Measurements from ENCODE around the gene ARID3C. TPM values are rescaled to one million over a fixed set of nuclear protein-coding genes. Genes with fewer than 3 reads are reported as not detected.

The ARID3C gene
- total and polyA plus RNA-seq, 3 donors from 2014 or later = 0.31 to 0.45 (median 0.37) TPM

DNA sequence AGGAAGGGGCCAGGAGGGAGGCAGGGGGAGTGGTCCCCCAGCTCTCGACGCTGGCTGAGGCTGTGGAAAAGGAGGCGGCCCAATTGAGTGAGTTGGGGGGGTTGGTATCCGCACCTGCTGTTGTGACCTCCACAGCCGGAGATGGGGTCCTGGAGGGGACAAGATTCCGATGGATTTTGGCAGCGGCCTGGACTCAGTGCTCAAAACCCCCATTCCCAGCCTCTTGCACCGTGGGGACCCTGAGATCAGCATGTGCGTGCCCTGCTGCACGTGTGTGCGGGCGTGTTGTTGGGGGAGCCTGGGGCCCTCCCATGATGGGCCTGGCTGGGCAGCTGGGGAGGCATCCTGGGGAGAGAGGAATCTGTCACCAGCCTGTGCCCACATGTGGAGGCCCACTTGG is 54.3 kb downstream of the ARID3C start:
- H3K27ac ChIP-seq = no peak overlapping the region
- H3K27me3 ChIP-seq = no peaks in the 10 kb centered on the region
- H3K4me3 ChIP-seq = no peak overlapping the region
- no peaks in the 10 kb centered on the region for H3K36me3 ChIP-seq (ENCODE audit: low read depth, missing control alignments)
- 93 to 96% methylated on average over 7 to 12 of the region's 12 CpGs for WGBS, 2 donors
- no peak for TF ChIP-seq CTCF (IDR thresholded peaks at IDR 0.05)
- TF ChIP-seq POLR2A (IDR thresholded peaks at IDR 0.05) = no peak
- H3K9me3 ChIP-seq = no peaks in the 10 kb centered on the region
- no peak for DNase-seq
- peaks cover 9% of the 10 kb centered on the region for H3K4me1 ChIP-seq
- intact Hi-C loops (cut with DNase I; ENCODE audit: low total_unique reads) = no loop called here

GRCh38 chr9:34573599-34574325 is 55.1 kb downstream of the ARID3C start:
- Histone ChIP-seq H3K4me1 (peaks cover 9% of the 10 kb centered on the region), H3K27me3 (no peaks in the 10 kb centered on the region), H3K9me3 (no peaks in the 10 kb centered on the region), H3K36me3 (ENCODE audit: low read depth, missing control alignments) (no peaks in the 10 kb centered on the region), H3K4me3 (no peak overlapping the region), H3K27ac (no peak overlapping the region)
- WGBS, 2 donors = 74% methylated on average over 11 to 17 of the region's 17 CpGs
- intact Hi-C loops (cut with DNase I; ENCODE audit: low total_unique reads) = no loop called here
- DNase-seq = no peak
- TF ChIP-seq POLR2A (IDR thresholded peaks at IDR 0.05) = no peak
- TF ChIP-seq CTCF (IDR thresholded peaks at IDR 0.05) = no peak

- no peak overlapping the region for H3K27ac ChIP-seq
- H3K27me3 ChIP-seq = no peaks in the 10 kb centered on the region
- no peak overlapping the region for H3K4me3 ChIP-seq
- H3K9me3 ChIP-seq = no peaks in the 10 kb centered on the region
- intact Hi-C loops (cut with DNase I; ENCODE audit: low total_unique reads) = no loop called here
- peaks cover 9% of the 10 kb centered on the region for H3K4me1 ChIP-seq
- H3K36me3 ChIP-seq (ENCODE audit: low read depth, missing control alignments) = no peaks in the 10 kb centered on the region
- 93 to 94% methylated on average over 6 of the region's 6 CpGs for WGBS, 2 donors
- no peak for TF ChIP-seq CTCF (IDR thresholded peaks at IDR 0.05)
- TF ChIP-seq POLR2A (IDR thresholded peaks at IDR 0.05) = no peak
- DNase-seq = no peak
Observed at GRCh38 chr9:34572628-34573027, 56.2 kb downstream of the ARID3C start.

DNA sequence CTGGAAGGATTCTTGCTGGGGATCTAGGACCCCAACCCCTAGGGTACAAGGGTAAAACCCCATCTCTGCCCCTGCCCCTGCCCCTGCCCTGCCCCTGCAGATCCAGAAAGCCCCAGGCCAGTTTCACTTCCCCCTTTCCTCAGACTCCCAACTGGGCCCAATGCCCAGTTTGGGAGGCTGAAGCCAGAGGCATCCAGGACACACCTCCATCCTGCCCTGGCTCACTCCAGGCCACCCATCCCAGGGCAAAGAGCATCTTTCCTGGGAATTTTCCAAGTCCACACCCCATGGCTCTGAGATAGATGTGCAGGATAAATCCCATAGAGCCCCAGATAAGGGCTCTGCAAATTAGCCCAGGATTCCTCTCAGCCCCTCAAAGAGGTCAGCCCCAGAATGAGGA is 56.8 kb downstream of the ARID3C start:
- H3K4me1 ChIP-seq = peaks cover 4% of the 10 kb centered on the region
- TF ChIP-seq CTCF (IDR thresholded peaks at IDR 0.05) (no peak), POLR2A (IDR thresholded peaks at IDR 0.05) (no peak)
- H3K4me3 ChIP-seq = no peak overlapping the region
- no peaks in the 10 kb centered on the region for H3K36me3 ChIP-seq (ENCODE audit: low read depth, missing control alignments)
- no peak overlapping the region for H3K27ac ChIP-seq
- H3K27me3 ChIP-seq = no peaks in the 10 kb centered on the region
- intact Hi-C loops (cut with DNase I; ENCODE audit: low total_unique reads) = no loop called here
- H3K9me3 ChIP-seq = no peaks in the 10 kb centered on the region
- no peak for DNase-seq

DNA sequence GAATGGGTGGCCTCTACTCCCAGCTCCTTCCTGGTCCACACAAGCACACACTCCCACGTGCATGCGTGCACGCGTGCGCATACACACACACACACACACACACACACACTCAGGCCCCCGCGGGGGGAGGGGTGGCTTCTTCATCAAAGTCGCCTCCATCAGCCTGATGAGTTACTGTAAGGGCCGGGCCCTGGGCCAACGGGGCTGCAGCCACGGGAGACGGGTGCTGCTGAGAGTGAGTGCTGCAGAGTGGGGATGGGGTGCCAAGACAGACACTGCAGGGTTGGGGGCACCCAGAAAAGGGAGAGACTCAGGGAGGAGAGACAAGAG is 57.4 kb downstream of the ARID3C start:
- Histone ChIP-seq H3K4me3 (no peak overlapping the region), H3K36me3 (ENCODE audit: low read depth, missing control alignments) (no peaks in the 10 kb centered on the region), H3K27ac (no peak overlapping the region), H3K4me1 (no peaks in the 10 kb centered on the region), H3K9me3 (no peaks in the 10 kb centered on the region), H3K27me3 (no peaks in the 10 kb centered on the region)
- intact Hi-C loops (cut with DNase I; ENCODE audit: low total_unique reads) = no loop called here
- no peak for DNase-seq
- WGBS, 2 donors = 66 to 69% methylated on average over 9 to 12 of the region's 12 CpGs
- TF ChIP-seq CTCF (IDR thresholded peaks at IDR 0.05) (no peak), POLR2A (IDR thresholded peaks at IDR 0.05) (no peak)
